Measurements from ENCODE around the gene HARS2. TPM values are rescaled to one million over a fixed set of nuclear protein-coding genes. Genes with fewer than 3 reads are reported as not detected.
"Not testable (repeated sequence)": the region's sequence is repeated elsewhere in the genome, so short reads cannot be mapped to it uniquely, and the experiment has no call there.

Gene HARS2
- total RNA-seq, 4 donors from 2014 or later = 30.3 to 60.6 (median 41.4) TPM

- TF ChIP-seq POLR2A (IDR thresholded peaks at IDR 0.05) = no peak
- no peak for TF ChIP-seq EP300 (IDR thresholded peaks at IDR 0.05; ENCODE audit: low read depth)
- TF ChIP-seq, protein P1, sequence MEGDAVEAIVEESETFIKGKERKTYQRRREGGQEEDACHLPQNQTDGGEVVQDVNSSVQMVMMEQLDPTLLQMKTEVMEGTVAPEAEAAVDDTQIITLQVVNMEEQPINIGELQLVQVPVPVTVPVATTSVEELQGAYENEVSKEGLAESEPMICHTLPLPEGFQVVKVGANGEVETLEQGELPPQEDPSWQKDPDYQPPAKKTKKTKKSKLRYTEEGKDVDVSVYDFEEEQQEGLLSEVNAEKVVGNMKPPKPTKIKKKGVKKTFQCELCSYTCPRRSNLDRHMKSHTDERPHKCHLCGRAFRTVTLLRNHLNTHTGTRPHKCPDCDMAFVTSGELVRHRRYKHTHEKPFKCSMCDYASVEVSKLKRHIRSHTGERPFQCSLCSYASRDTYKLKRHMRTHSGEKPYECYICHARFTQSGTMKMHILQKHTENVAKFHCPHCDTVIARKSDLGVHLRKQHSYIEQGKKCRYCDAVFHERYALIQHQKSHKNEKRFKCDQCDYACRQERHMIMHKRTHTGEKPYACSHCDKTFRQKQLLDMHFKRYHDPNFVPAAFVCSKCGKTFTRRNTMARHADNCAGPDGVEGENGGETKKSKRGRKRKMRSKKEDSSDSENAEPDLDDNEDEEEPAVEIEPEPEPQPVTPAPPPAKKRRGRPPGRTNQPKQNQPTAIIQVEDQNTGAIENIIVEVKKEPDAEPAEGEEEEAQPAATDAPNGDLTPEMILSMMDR (IDR thresholded peaks at IDR 0.05) = no peak
- TF ChIP-seq POLR2AphosphoS5 (IDR thresholded peaks at IDR 0.05) = no peak
- Histone ChIP-seq H3K4me1 (peaks cover 18 to 27% (median 21%) of the 10 kb centered on the region in 4 donors), H3K27me3 (no peaks in the 10 kb centered on the region), H3K36me3 (peaks cover 0 to 17% (median 5%) of the 10 kb centered on the region in 4 donors), H3K27ac (peak overlapping the region; percentile 88 to 95 (median 90)), H3K9me3 (no peaks in the 10 kb centered on the region), H3K4me3 (peak overlapping the region; percentile 77 to 98 (median 88))
- in situ Hi-C loops (cut with MboI; ENCODE audit: low pct_ligation_motif_present in 1 of 4, low pct_unique_long_range_greater_than_20kb in 1 of 4, low sequenced_read_pairs in 3 of 4) (no loop called here), intact Hi-C loops (cut with DNase I; ENCODE audit: low total_unique reads) (no loop called here)
- WGBS, 2 donors (ENCODE audit: low coverage in 1 of 2) = 0% methylated on average over 4 to 21 of the region's 27 CpGs
- no peak for DNase-seq
Observed at GRCh38 chr5:140647042-140647419, 44.2 kb upstream of the HARS2 start.

GRCh38 chr5:140658870-140659269, 32.4 kb upstream of the HARS2 start:
- DNase-seq = no peak
- 96 to 98% methylated on average over 17 of the region's 17 CpGs for WGBS, 2 donors (ENCODE audit: low coverage in 1 of 2)
- Histone ChIP-seq H3K9me3 (no peaks in the 10 kb centered on the region), H3K27me3 (no peaks in the 10 kb centered on the region), H3K27ac (no peak overlapping the region), H3K4me1 (peaks cover 0 to 6% (median 2%) of the 10 kb centered on the region in 4 donors), H3K36me3 (peaks cover 0 to 85% (median 43%) of the 10 kb centered on the region in 4 donors), H3K4me3 (no peak overlapping the region)
- TF ChIP-seq EP300 (IDR thresholded peaks at IDR 0.05; ENCODE audit: low read depth) = no peak
- no peak for TF ChIP-seq POLR2AphosphoS5 (IDR thresholded peaks at IDR 0.05)
- no peak for TF ChIP-seq POLR2A (IDR thresholded peaks at IDR 0.05)
- TF ChIP-seq, protein P1 (IDR thresholded peaks at IDR 0.05) = no peak
- intact Hi-C loops (cut with DNase I; ENCODE audit: low total_unique reads) (no loop called here), in situ Hi-C loops (cut with MboI; ENCODE audit: low pct_ligation_motif_present in 1 of 4, low pct_unique_long_range_greater_than_20kb in 1 of 4, low sequenced_read_pairs in 3 of 4) (loop anchor here in 1 of 4 donors (25.0 kb wide), 2 partner anchors 97 to 272 kb away; partner anchors contain the start of genes APBB3, SLC35A4 and SRA1)

DNA sequence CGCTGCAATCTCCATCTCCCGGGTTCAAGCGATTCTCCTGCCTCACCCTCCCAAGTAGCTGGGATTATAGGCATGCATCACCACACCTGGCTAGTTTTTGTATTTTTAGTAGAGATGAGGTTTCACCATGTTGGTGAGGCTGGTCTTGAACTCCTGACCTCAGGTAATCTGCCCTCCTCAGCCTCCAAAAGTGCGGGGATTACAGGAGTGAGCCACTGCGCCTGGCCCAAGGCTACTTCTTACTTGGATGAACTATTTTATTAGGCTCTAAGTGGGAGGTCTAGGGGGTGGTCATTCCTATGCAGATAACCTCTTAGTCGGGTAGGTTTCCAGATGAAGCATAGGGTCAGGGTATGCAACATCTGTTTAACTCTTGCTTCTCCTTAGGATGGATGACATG, 30.9 kb upstream of the HARS2 start:
- DNase-seq; H3K27ac ChIP-seq; H3K4me3 ChIP-seq; H3K4me1 ChIP-seq; H3K9me3 ChIP-seq; intact Hi-C loops (cut with DNase I; ENCODE audit: low total_unique reads); H3K27me3 ChIP-seq: not testable (repeated sequence)
- H3K36me3 ChIP-seq = peaks cover 0 to 70% (median 35%) of the 10 kb centered on the region in 4 donors
- in situ Hi-C loops (cut with MboI; ENCODE audit: low pct_ligation_motif_present in 1 of 4, low pct_unique_long_range_greater_than_20kb in 1 of 4, low sequenced_read_pairs in 3 of 4) = loop anchor here in 1 of 4 donors (25.0 kb wide), 2 partner anchors 98 to 273 kb away; partner anchors contain the start of genes APBB3, SLC35A4 and SRA1
- 90% methylated on average over 6 of the region's 6 CpGs; no CpG with 5 or more reads in 1 of the 2 donors for WGBS, 2 donors (ENCODE audit: low coverage in 1 of 2)

GRCh38 chr5:140664030-140664358, 27.3 kb upstream of the HARS2 start:
- Histone ChIP-seq H3K9me3 (no peaks in the 10 kb centered on the region), H3K36me3 (peaks cover 0 to 38% (median 18%) of the 10 kb centered on the region in 4 donors), H3K4me3 (peak overlapping the region; percentile 18 to 87 (median 76)), H3K4me1 (peaks cover 12 to 27% (median 13%) of the 10 kb centered on the region in 4 donors), H3K27ac (peak overlapping the region; percentile 88 to 95 (median 94)), H3K27me3 (no peaks in the 10 kb centered on the region)
- DNase-seq = no peak
- intact Hi-C loops (cut with DNase I; ENCODE audit: low total_unique reads) (no loop called here), in situ Hi-C loops (cut with MboI; ENCODE audit: low pct_ligation_motif_present in 1 of 4, low pct_unique_long_range_greater_than_20kb in 1 of 4, low sequenced_read_pairs in 3 of 4) (loop anchor here in 1 of 4 donors (25.0 kb wide), 2 partner anchors 102 to 277 kb away; partner anchors contain the start of genes APBB3, SLC35A4 and SRA1)
- TF ChIP-seq POLR2A (IDR thresholded peaks at IDR 0.05) (no peak), POLR2AphosphoS5 (IDR thresholded peaks at IDR 0.05) (no peak), EP300 (IDR thresholded peaks at IDR 0.05; ENCODE audit: low read depth) (no peak)
- TF ChIP-seq, protein P1 (IDR thresholded peaks at IDR 0.05) = no peak
- 12 to 14% methylated on average over 11 to 18 of the region's 18 CpGs for WGBS, 2 donors (ENCODE audit: low coverage in 1 of 2)
